GM12801 (cell line): Measurements from ENCODE around the gene CCR5.

ENCODE experiments used
- CTCF ChIP-seq: IDR thresholded peaks from one replicate; pipeline ENCODE4 v1.5.1; 2011; ENCODE audit warnings: control low read depth; ENCODE audit not compliant: insufficient read length; ENCODE audit errors: extremely low read depth

Gene CCR5

GRCh38 chr3:46380471-46381221 is 9.9 kb downstream of the CCR5 start:
- TF ChIP-seq CTCF = no peak

- no peak for TF ChIP-seq CTCF
Observed at GRCh38 chr3:46381625-46382024, 10.9 kb downstream of the CCR5 start.

- TF ChIP-seq CTCF = no peak
Observed at GRCh38 chr3:46383211-46383950, 12.6 kb downstream of the CCR5 start.

GRCh38 chr3:46383951-46384330 is 13.2 kb downstream of the CCR5 start:
- TF ChIP-seq CTCF = no peak

- TF ChIP-seq CTCF = no peak
Observed at GRCh38 chr3:46386205-46386604, 15.5 kb downstream of the CCR5 start.

- no peak for TF ChIP-seq CTCF
Observed at GRCh38 chr3:46389306-46389705, 18.6 kb downstream of the CCR5 start.

GRCh38 chr3:46393011-46393410 is 22.3 kb downstream of the CCR5 start:
- TF ChIP-seq CTCF = no peak
